SJSA1 (cell line): Measurements from ENCODE around the gene SLCO2A1. TPM values are rescaled to one million over a fixed set of nuclear protein-coding genes. Genes with fewer than 3 reads are reported as not detected.
A peak's percentile ranks its signal among the peaks of the same experiment; 100 is the strongest.

Source experiments
- DNase-seq, 2 experiments: peaks; one replicate each; pipeline ENCODE4 v3.0.0-alpha.2; 2015 to 2020; ENCODE audit warnings: low spot score in 2 of 2, low read depth in 1 of 2
- H3K27ac ChIP-seq: fragments of 250-450 bp; sonication (Bioruptor Pico); 2 replicates; pipeline ENCODE4 v1.5.1; 2020; ENCODE audit warnings: mild to moderate bottlenecking, moderate library complexity
- H3K27me3 ChIP-seq: fragments of 250-450 bp; sonication (Bioruptor Pico); replicated peaks from 2 replicates; pipeline ENCODE4 v1.5.1; 2020; ENCODE audit warnings: mild to moderate bottlenecking, moderate library complexity
- H3K36me3 ChIP-seq: fragments of 250-450 bp; sonication (Bioruptor Pico); 2 replicates; pipeline ENCODE4 v1.5.1; 2020; ENCODE audit warnings: mild to moderate bottlenecking
- H3K4me1 ChIP-seq: fragments of 250-450 bp; sonication (Bioruptor Pico); replicated peaks from 2 replicates; pipeline ENCODE4 v1.6.1; 2021; ENCODE audit warnings: mild to moderate bottlenecking
- H3K4me3 ChIP-seq: fragments of 250-450 bp; sonication (Bioruptor Pico); 2 replicates; pipeline ENCODE4 v1.5.1; 2020; ENCODE audit warnings: mild to moderate bottlenecking
- H3K9me3 ChIP-seq: fragments of 250-450 bp; sonication (Bioruptor Pico); replicated peaks from 2 replicates; pipeline ENCODE4 v1.5.1; 2020; ENCODE audit warnings: mild to moderate bottlenecking
- total RNA-seq: library from RNA; depleted of rRNA; stranded (reverse); fragments of >200 nt; shearing (Covaris generic); gene quantifications from 2 replicates; pipeline ENCODE4 v1.2.3, GENCODE V29; 2014

SLCO2A1 gene
- total RNA-seq, 1 experiment from 2014 or later = 0.16 TPM

- H3K27ac ChIP-seq = no peak overlapping the region
Measured at GRCh38 chr3:133924041-133924440, 105.7 kb downstream of the SLCO2A1 start.

GRCh38 chr3:133921592-133921991 is 108.1 kb downstream of the SLCO2A1 start:
- H3K36me3 ChIP-seq = no peaks in the 10 kb centered on the region
- no peak for DNase-seq

More at GRCh38 chr3:133924041-133924440, 105.7 kb downstream of the SLCO2A1 start:
- no peak for DNase-seq
- Histone ChIP-seq H3K4me1 (peaks cover 19% of the 10 kb centered on the region), H3K27me3 (no peaks in the 10 kb centered on the region), H3K4me3 (no peak overlapping the region), H3K9me3 (no peaks in the 10 kb centered on the region), H3K36me3 (no peaks in the 10 kb centered on the region)

GRCh38 chr3:133917144-133917543 is 112.6 kb downstream of the SLCO2A1 start:
- H3K4me1 ChIP-seq = no peaks in the 10 kb centered on the region
- no peak for DNase-seq
- peaks cover 13% of the 10 kb centered on the region for H3K27me3 ChIP-seq
- no peak overlapping the region for H3K4me3 ChIP-seq
- H3K9me3 ChIP-seq = no peaks in the 10 kb centered on the region
- H3K36me3 ChIP-seq = no peaks in the 10 kb centered on the region
- H3K27ac ChIP-seq = no peak overlapping the region

More at GRCh38 chr3:133921592-133921991, 108.1 kb downstream of the SLCO2A1 start:
- H3K4me1 ChIP-seq = peaks cover under 1% of the 10 kb centered on the region
- no peak overlapping the region for H3K4me3 ChIP-seq
- no peaks in the 10 kb centered on the region for H3K9me3 ChIP-seq
- no peaks in the 10 kb centered on the region for H3K27me3 ChIP-seq
- H3K27ac ChIP-seq = no peak overlapping the region

- H3K27ac ChIP-seq = no peak overlapping the region
- no peaks in the 10 kb centered on the region for H3K4me1 ChIP-seq
- H3K9me3 ChIP-seq = no peaks in the 10 kb centered on the region
- H3K36me3 ChIP-seq = no peaks in the 10 kb centered on the region
- peaks cover 13% of the 10 kb centered on the region for H3K27me3 ChIP-seq
- no peak for DNase-seq
- H3K4me3 ChIP-seq = no peak overlapping the region
Measured at GRCh38 chr3:133915685-133916658, 113.8 kb downstream of the SLCO2A1 start.

- Histone ChIP-seq H3K4me3 (no peak overlapping the region), H3K36me3 (no peaks in the 10 kb centered on the region), H3K4me1 (no peaks in the 10 kb centered on the region), H3K27me3 (peaks cover 13% of the 10 kb centered on the region), H3K27ac (no peak overlapping the region), H3K9me3 (no peaks in the 10 kb centered on the region)
- no peak for DNase-seq
Measured at GRCh38 chr3:133914839-133915600, 114.7 kb downstream of the SLCO2A1 start.

- H3K4me1 ChIP-seq = no peaks in the 10 kb centered on the region
Measured at GRCh38 chr3:133910422-133910821, 119.3 kb downstream of the SLCO2A1 start.

GRCh38 chr3:133905376-133905775 is 124.3 kb downstream of the SLCO2A1 start:
- no peak overlapping the region for H3K27ac ChIP-seq
- H3K9me3 ChIP-seq = no peaks in the 10 kb centered on the region

More at GRCh38 chr3:133910422-133910821, 119.3 kb downstream of the SLCO2A1 start:
- H3K27ac ChIP-seq = no peak overlapping the region
- no peak overlapping the region for H3K4me3 ChIP-seq
- no peak for DNase-seq
- H3K9me3 ChIP-seq = no peaks in the 10 kb centered on the region
- H3K36me3 ChIP-seq = no peaks in the 10 kb centered on the region
- H3K27me3 ChIP-seq = peaks cover 13% of the 10 kb centered on the region

GRCh38 chr3:133901847-133902246 is 127.9 kb downstream of the SLCO2A1 start:
- H3K4me3 ChIP-seq = no peak overlapping the region
- no peaks in the 10 kb centered on the region for H3K9me3 ChIP-seq
- no peaks in the 10 kb centered on the region for H3K36me3 ChIP-seq
- no peaks in the 10 kb centered on the region for H3K4me1 ChIP-seq
- H3K27ac ChIP-seq = no peak overlapping the region
- DNase-seq = no peak
- peaks cover 15% of the 10 kb centered on the region for H3K27me3 ChIP-seq

More at GRCh38 chr3:133905376-133905775, 124.3 kb downstream of the SLCO2A1 start:
- peaks cover 6% of the 10 kb centered on the region; the same call in 1 of the 2 replicates for H3K27me3 ChIP-seq
- no peak for DNase-seq
- H3K36me3 ChIP-seq = no peaks in the 10 kb centered on the region
- H3K4me3 ChIP-seq = no peak overlapping the region
- H3K4me1 ChIP-seq = no peaks in the 10 kb centered on the region

- DNase-seq = no peak
- H3K27me3 ChIP-seq = peaks cover 22% of the 10 kb centered on the region
- no peaks in the 10 kb centered on the region for H3K36me3 ChIP-seq
- no peaks in the 10 kb centered on the region for H3K9me3 ChIP-seq
- H3K4me1 ChIP-seq = 0 out of 2 replicates have a peak, but pooled peaks cover under 1% of the 10 kb centered on the region
- no peak overlapping the region for H3K27ac ChIP-seq
- H3K4me3 ChIP-seq = no peak overlapping the region
Measured at GRCh38 chr3:133901083-133901482, 128.6 kb downstream of the SLCO2A1 start.

GRCh38 chr3:133899311-133899710 is 130.4 kb downstream of the SLCO2A1 start:
- peaks cover 9% of the 10 kb centered on the region; the same call in 1 of the 2 replicates for H3K4me1 ChIP-seq
- no peak overlapping the region for H3K4me3 ChIP-seq
- no peak overlapping the region for H3K27ac ChIP-seq
- no peak for DNase-seq
- H3K27me3 ChIP-seq = peaks cover 36% of the 10 kb centered on the region
- no peaks in the 10 kb centered on the region for H3K36me3 ChIP-seq
- H3K9me3 ChIP-seq = no peaks in the 10 kb centered on the region

- Histone ChIP-seq H3K27ac (no peak overlapping the region), H3K4me1 (peaks cover 9% of the 10 kb centered on the region; the same call in 1 of the 2 replicates), H3K4me3 (no peak overlapping the region), H3K27me3 (peaks cover 36% of the 10 kb centered on the region), H3K9me3 (no peaks in the 10 kb centered on the region), H3K36me3 (no peaks in the 10 kb centered on the region)
- DNase-seq = no peak
Measured at GRCh38 chr3:133897547-133897946, 132.2 kb downstream of the SLCO2A1 start.

- Histone ChIP-seq H3K36me3 (no peaks in the 10 kb centered on the region), H3K27ac (no peak overlapping the region), H3K4me1 (peaks cover 9% of the 10 kb centered on the region; the same call in 1 of the 2 replicates), H3K27me3 (peaks cover 29% of the 10 kb centered on the region), H3K4me3 (peak overlapping the region; percentile 51), H3K9me3 (no peaks in the 10 kb centered on the region)
- no peak for DNase-seq
Measured at GRCh38 chr3:133896002-133896761, 133.5 kb downstream of the SLCO2A1 start.
